HG02642 (cell line): ENCODE results near the gene HOXB6.

Experiments
- ATAC-seq: cut with Tn5 transposase; IDR thresholded peaks from one replicate; pipeline ENCODE4 v1.9.1; 2021; ENCODE audit warnings: mild to moderate bottlenecking; ENCODE audit not compliant: unreplicated experiment, poor library complexity

The HOXB6 gene

DNA sequence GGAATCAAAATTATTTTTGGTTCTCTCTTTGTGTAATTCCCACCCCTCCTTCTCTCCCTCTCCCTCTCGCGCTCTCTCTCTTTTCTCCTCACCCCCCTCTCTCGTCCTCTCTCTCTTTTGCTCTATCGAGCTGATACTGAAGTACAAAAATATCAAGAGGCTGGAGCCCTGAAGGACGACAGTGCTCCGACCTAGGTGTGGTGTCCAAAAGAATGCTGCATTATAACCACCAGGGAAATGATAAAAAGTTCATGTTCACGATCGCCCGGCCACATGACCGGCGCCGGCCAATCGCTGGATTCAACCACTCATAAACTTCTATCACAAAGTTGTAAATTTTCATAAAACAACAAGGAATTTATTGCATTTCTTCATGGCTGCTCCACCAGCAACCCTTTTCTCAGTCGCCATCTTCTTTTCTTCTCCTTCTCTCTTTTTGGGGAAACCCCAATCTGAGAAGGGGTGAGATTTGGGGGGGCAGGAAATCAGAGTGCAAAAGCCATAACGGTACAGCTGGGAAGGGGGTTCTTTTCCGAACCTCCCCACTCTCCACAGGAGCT is at the start of gene HOXB6:
TSS of gene HOXB6 (minus strand) at position 217 of the 560 bp plus-strand sequence. CDS start 6,836 bp downstream, outside the sequence.
- no peak for ATAC-seq

- ATAC-seq: no peak
Measured at GRCh38 chr17:48649741-48650140, 45.0 kb upstream of the HOXB6 start.

DNA sequence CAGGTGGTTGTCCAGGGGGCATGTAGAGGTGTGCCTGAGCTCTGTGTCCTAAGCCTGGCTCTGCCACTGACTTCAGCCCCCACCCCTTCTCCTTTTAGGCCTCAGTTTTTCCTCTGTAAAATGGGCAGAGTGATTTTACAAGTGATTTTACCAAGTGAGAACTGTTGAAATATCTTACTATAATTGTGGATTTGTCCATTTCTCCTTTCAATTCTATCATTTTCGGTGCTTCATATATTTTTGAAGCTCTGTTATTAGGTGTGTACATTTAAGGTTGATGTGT is 43.1 kb upstream of the HOXB6 start:
- ATAC-seq: no peak

GRCh38 chr17:48647103-48647962 is 42.5 kb upstream of the HOXB6 start:
- ATAC-seq: no peak

DNA sequence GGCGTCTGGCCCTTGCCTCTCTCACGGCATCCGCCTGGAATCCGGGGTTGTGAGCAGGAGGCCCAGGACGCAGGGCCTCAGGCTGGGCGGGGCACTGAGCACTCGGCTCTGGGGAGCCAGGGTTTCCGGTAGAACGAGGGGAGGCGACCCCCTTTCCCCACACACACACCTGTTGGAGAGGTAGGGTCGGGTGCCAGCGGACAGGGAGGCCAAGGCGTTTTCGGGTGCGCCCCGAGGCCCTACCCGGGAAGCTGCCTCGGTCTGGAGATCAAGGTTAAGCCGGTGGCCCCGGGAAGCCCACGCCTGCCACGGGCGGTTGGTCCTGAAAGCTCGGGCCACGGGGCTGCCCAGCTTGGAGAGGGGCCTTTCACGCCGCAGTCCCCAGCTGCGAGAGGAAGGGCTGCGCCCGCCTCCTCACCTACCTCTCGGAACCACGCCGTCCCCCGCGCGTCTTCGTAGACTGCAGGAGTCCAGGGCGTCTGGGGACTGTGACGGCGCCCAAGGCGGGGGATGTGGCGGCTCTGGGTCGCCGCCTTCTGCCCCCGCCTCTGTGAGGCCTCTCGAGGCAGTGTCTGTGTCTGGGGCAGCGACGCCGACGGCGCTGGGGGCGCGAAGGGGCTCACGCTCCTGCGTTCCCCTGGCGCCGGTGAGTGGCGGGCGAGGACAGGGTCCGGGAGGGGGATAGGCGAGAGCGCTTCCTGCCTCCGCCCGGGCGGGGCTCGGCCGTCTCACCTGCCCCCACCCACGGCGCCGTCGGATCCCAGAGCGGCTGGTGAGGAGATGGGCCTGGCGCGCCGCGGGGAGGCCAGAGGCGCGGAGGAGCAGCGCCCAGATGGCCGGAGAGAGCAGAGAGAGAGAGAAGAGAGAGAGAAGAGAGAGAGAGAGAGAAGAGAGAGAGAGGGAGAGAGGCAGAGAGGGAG is 41.7 kb upstream of the HOXB6 start:
- ATAC-seq: no peak

GRCh38 chr17:48645639-48646182 is 40.9 kb upstream of the HOXB6 start:
- ATAC-seq: no peak

GRCh38 chr17:48644910-48645557 is 40.2 kb upstream of the HOXB6 start:
- ATAC-seq: no peak

GRCh38 chr17:48644159-48644558 is 39.4 kb upstream of the HOXB6 start:
- no peak for ATAC-seq

- no peak for ATAC-seq
Measured at GRCh38 chr17:48643697-48644012, 38.9 kb upstream of the HOXB6 start.

DNA sequence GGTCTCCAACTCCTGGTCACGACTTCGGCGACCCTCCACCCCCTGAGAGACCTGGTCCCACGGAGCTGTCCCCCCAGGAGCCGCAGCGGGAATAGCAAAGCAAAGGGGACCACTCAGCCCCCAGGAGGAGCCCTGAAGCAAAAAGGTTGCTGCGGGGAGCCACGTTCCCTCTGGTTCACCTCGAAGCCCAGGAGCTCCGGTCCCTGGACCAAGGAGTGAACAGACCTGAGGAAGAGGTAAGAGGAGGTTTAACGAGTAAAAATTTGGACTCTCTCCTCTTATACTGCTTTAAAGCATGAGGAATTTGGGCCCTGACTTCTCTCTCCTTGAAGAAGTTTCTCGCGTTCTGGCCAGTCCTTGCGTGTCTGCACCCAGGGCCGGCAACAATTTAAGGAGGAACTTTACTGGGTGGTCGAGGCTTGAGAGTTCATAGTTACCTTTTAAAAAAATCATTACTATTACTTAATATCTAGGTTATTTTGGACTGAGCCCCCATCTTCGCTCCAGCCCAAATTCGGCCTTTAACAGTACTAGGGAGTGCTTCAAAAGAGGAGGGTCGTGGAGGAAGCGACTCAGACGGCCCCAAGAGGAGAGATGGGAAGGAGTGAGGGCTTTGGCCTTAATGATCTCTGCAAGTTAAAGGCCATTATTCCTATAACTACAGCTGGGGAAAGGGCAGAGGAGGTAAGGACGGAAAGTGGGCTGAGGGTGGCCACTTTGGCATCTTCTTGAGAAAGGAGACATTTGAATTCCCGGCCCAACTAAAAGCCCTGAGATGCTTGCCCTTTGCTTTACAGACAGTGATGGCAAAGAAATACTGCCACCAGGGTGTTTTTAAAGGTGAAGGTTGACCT is 38.3 kb upstream of the HOXB6 start:
- no peak for ATAC-seq

GRCh38 chr17:48642059-48642842 is 37.5 kb upstream of the HOXB6 start:
- ATAC-seq: no peak

GRCh38 chr17:48641541-48642058 is 36.8 kb upstream of the HOXB6 start:
- ATAC-seq: no peak

DNA sequence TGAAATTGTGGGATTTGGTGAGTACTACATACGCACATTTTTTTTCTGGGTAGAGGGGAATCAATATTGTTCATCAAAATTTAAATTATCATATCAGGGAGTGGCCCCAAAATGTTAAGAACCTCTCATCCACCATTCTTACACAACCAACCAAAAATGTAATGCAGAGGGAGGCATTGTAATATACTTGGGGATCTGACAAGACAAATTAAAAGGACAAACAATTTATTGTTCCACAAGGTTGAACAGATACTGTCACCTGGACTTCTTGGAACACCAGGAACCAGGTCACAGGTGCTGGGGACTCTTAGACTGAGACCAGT is 36.0 kb upstream of the HOXB6 start:
- ATAC-seq: no peak

DNA sequence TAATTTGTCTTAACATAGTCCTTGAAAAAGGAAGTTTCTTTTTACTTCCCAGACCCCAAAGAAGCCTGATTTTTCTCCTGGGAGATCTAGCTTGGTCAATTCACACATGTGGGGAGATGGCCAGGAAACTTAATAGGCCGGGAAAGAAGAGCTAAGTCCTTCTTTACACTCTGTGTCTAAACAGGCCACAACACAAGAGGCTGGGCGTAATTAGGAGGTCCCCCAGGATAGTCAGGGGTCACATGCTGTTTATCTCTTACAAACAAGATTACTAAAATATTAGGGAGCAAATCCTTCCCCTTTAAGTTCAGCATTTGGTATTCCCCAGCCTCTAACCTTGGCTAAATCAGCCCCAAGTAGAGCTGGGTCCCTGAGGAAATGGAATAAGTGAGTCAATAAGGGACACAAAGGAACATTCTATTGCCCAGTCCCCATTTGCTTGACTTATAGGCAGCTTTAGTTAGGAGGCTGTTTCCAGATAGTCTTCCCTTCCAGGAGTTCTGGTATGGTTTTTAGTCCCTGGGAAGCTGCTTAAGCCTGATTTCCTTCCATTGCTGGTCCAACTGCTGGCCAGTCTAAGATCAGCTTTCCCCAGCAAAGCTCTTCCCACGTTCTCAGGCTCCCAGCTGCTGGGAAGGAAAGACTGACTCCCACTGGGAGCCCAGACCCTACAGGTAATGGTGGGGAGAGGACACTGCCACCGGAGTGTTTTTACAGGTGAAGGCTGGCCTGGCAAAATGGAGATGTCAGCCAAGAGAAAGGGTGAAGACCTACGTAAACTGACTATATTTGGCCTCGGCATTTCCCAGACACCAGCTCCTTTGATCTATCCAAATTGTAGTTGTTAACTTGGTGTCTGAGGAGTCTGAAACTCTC is 35.4 kb upstream of the HOXB6 start:
- ATAC-seq: no peak

DNA sequence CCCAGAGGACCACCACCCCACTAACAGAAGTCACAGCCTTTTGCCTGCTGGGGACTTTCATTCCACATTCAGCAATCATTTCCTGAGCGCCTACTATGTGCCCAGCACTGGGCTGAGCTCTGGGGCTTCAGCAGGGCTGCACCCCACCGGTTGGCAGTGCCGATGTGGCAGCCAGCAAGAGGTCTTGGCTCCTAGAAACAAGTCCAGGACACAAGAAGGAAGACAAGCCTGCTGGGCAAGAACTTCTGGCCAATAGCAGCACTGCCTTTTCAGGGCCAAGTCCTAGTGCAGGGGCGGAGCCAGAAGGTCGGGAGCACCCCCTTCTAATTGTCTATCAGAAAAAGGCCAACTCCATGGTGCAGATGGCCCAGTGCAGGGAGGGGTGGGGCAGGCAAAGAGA is 34.4 kb upstream of the HOXB6 start:
- no peak for ATAC-seq

DNA sequence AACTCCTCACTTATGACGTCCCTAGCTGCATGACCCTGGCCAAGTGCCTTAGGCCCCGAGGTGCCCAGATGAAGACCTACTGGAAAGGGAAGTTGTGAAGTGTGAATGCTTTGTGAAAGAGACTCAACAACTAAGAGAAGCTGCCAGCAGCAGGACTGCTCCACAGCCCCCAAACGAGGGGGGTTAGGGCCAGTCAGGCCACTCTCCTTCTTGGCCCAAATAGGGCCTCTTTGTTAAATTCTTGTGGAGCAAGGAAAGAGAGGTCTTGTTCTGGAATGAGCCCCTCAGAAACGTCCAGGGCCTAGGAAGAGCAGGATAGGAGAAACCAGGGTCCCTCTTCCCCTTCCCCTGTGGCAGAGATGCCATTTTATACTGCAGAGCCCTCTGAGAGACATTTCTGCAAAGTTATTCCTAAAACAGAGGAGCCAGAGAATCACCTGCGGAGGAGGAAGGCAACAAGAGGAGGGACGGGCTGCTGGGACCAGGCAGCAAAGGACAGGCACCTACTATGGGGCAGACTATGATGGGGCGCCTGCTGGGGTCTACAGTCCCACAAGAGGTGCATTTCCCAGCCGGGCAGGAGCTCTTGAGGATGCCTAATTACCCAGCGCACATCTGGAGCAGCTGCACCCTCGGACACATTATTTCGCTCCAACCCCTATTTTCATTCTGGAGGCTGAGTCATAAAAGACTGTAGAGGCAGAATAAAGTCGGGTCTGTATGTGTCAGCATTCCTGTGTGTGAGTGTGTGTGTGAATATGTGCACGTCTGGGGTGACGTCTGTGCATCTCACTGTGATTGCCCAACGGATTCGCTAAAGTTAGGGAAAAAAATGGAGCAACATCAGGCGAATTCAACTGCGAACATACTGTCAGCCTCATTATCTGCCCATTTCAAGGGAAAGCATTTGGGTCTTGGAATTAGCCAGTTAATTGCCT is 32.8 kb upstream of the HOXB6 start:
- ATAC-seq: no peak
